ENCODE measurements around the gene ENO3. TPM values are rescaled to one million over a fixed set of nuclear protein-coding genes. Genes with fewer than 3 reads are reported as not detected.

Gene ENO3
- total and polyA plus RNA-seq, 5 experiments from 2014 or later = 1.5 to 36.7 (median 3.0) TPM

- POLR2A ChIA-PET = interaction anchor here (0.6 to 25.2 kb wide), 8 partner anchors 11 to 802 kb away, joined by 3 to 635 read pairs (median 4); partner anchors contain the start of genes INCA1, KIF1C and SPAG7
- H3K9me3 Mint-ChIP-seq = no peaks in the 10 kb centered on the region
- no peaks in the 10 kb centered on the region for H3K27me3 Mint-ChIP-seq
- peak overlapping the region; percentile 68 to 99 (median 92) for H3K27ac Mint-ChIP-seq
- peaks cover 11 to 54% (median 32%) of the 10 kb centered on the region in 3 donors for H3K36me3 Mint-ChIP-seq
- DNase-seq (peak in 7 of 10 donors; percentile 27 to 78 (median 45)), ATAC-seq (peak in 1 of 2 donors; percentile 15)
- H3K4me3 Mint-ChIP-seq = peak overlapping the region; percentile 86 to 100 (median 96)
- peaks cover 48 to 75% (median 63%) of the 10 kb centered on the region in 4 donors for H3K4me1 Mint-ChIP-seq
These were observed 5.6 kb upstream of the ENO3 start for GRCh38 chr17:4945176-4945943.

DNA sequence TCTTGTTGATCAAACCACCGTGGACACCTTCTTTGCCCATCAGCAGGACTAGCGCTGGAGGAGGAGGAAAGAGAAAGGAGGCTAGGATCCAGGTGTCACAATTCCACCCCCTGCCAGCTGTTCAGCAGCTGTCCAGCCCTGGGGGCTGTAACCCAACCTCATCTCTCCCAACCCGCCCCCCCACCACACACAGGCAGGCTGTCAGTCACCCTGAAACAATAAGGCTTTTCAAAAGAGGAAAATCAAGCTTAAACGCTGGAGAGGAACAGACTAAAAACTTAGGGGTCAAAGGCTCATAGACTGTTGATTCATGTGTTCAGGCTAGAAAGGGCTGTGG is 5.0 kb upstream of the ENO3 start:
- Mint-ChIP-seq H3K9me3 (no peaks in the 10 kb centered on the region), H3K27me3 (no peaks in the 10 kb centered on the region), H3K4me1 (peaks cover 52 to 75% (median 66%) of the 10 kb centered on the region in 4 donors), H3K4me3 (peak overlapping the region; percentile 91 to 100 (median 98)), H3K27ac (peak overlapping the region in 9 of 10 donors; percentile 81 to 100 (median 96)), H3K36me3 (peaks cover 11 to 54% (median 32%) of the 10 kb centered on the region in 3 donors)
- DNase-seq (no peak), ATAC-seq (no peak)
- POLR2A ChIA-PET = interaction anchor here (0.6 to 25.2 kb wide), 9 partner anchors 11 to 802 kb away, joined by 3 to 635 read pairs (median 4); partner anchors contain the start of genes CAMTA2, INCA1, KIF1C and SPAG7

DNA sequence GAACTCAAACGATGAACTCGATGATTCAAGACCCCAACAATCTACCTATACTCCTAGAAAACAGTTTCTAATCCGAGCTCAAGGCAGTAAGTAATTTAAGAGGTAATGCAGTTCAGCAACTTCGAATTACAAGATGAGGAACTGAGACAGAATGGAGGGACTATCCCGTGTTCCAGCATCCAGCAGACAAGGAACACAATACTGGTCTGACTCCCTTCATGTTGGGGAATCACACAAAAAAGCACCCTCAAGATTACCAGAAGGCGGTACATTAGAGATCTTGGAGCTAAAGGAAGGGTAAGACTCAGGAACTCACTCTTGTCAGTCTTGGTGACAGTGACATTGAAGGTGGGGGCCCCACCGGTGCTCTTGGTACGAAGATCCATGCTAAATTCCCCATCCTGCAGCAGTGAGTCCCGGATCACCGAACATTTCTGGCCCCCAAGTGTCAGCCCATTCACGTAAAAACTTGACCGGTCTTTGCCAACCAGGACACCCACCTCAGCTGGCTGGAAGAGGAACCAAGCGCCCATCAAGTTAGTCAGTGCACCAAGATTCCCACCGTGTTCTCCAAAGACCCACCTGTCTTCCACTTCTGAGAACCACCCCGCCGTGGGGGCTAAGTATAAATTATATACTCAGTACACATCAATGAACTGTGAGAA is 4.5 kb upstream of the ENO3 start:
- Mint-ChIP-seq H3K27me3 (no peaks in the 10 kb centered on the region), H3K4me3 (peak overlapping the region; percentile 91 to 100 (median 98)), H3K27ac (peak overlapping the region; percentile 82 to 100 (median 96)), H3K4me1 (peaks cover 51 to 74% (median 66%) of the 10 kb centered on the region in 4 donors), H3K36me3 (peaks cover 11 to 52% (median 32%) of the 10 kb centered on the region in 3 donors), H3K9me3 (no peaks in the 10 kb centered on the region)
- DNase-seq (no peak), ATAC-seq (no peak)
- POLR2A ChIA-PET = interaction anchor here (0.6 to 25.2 kb wide), 12 partner anchors 8 to 804 kb away, joined by 3 to 635 read pairs (median 6); partner anchors contain the start of genes C17orf107, CAMTA2, CYB5D2 and INCA1

DNA sequence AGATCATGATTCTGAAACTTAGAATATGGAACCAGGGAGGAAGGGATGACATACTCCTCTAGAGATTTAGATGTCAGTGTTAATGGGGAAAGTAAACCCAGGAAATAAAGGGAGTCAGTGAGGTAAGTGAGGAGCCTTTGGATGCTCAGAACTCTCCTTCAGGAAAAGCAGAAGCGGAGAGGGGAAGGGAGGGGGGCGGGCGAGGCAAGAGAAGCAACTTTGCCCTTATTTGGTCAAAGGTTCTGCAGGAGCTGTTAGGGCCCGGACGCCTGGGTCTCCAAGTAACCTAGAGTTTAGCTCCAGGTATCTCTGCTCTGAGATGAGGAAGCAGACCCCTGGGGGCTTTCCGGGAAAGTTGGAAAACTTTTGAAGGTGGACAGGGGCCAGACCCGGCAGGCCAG is 3.9 kb upstream of the ENO3 start:
- Mint-ChIP-seq H3K9me3 (no peaks in the 10 kb centered on the region), H3K36me3 (peaks cover 11 to 46% (median 28%) of the 10 kb centered on the region in 3 donors), H3K27ac (peak overlapping the region; percentile 82 to 100 (median 96)), H3K27me3 (no peaks in the 10 kb centered on the region), H3K4me1 (peaks cover 45 to 69% (median 61%) of the 10 kb centered on the region in 4 donors), H3K4me3 (peak overlapping the region; percentile 91 to 100 (median 98))
- DNase-seq (peak in 1 of 10 donors; percentile 24), ATAC-seq (no peak)
- POLR2A ChIA-PET = interaction anchor here (0.5 to 25.2 kb wide), 17 partner anchors 8 to 804 kb away, joined by 3 to 635 read pairs (median 7); partner anchors contain the start of genes C17orf107, CAMTA2, CYB5D2 and DERL2

GRCh38 chr17:4947411-4948165 is 3.3 kb upstream of the ENO3 start:
- Mint-ChIP-seq H3K27ac (peak overlapping the region; percentile 91 to 100 (median 96)), H3K4me1 (peaks cover 44 to 63% (median 55%) of the 10 kb centered on the region in 4 donors), H3K9me3 (no peaks in the 10 kb centered on the region), H3K27me3 (no peaks in the 10 kb centered on the region), H3K4me3 (peak overlapping the region; percentile 91 to 100 (median 98)), H3K36me3 (peaks cover 11 to 41% (median 27%) of the 10 kb centered on the region in 3 donors)
- ATAC-seq = peak; percentile 23 to 29
- peak; percentile 41 to 80 (median 65) for DNase-seq
- POLR2A ChIA-PET = interaction anchor here (0.5 to 25.2 kb wide), 20 partner anchors 9 to 805 kb away, joined by 3 to 635 read pairs (median 8); partner anchors contain the start of genes ARRB2, C17orf107, CYB5D2 and DERL2

DNA sequence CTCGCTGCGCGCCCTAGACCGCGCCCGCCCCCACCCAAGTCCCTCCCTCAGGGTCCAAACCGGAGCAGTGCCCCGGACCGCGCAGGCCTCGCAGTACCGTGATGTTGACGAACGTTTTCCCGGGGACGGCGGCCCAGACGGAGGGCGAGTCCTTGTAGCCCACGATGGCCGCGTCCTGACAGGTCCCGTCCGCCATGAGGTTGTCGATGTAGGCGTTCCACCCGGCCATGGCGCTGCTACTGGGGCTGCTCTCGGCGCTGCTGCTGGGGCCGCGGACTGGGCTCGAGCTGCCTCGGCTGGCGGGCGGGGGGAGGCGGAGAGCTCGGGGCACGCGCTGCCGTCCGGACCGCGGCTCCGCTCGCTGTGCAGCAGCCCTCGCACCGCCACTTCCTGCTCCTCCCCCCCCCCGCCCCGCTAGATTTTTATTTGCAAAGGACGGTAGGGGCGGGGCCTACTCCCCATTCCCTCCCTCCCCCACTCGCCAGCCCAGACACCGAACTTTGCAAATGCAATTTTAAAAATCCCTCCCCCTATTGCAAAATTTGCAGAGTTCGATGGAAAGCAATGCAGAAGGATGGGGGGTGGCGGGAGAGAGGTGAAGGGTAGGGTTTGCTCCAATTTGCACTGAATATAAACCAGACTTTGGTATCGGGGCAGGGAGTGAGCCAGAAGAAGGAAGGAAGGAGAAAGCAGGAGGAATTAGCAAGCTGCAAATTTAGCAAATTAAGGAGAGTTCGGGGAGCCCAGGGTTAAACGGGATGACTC is 2.6 kb upstream of the ENO3 start, which contains the start of gene PFN1:
Gene PFN1, minus strand, starts transcription at position 365 of the 765 bp plus-strand sequence. Its CDS starts 136 bp downstream, at position 229.
- peaks cover 11 to 33% (median 24%) of the 10 kb centered on the region in 3 donors for H3K36me3 Mint-ChIP-seq

DNA sequence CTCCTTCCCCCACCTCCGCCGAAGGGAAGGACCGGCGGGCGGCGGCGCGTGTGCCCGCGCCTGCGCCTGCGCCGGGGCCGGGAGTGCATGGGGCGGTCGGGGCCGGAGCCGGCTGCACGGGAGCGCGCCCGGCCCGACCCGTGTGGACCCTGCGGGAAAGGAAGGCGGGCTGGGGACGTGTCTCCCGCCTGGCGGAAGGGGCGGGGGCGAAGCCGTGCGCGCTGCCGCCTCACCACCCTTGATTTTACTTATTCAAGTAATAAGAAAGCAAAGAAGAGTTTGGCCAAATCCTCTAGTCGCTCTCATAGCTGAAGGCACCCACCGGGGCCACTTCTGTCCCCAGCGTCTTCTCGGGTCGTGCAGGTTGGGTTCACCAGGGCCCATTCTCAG is 2.0 kb upstream of the ENO3 start:
- peak; percentile 41 to 47 for ATAC-seq
- peaks cover 37 to 49% (median 43%) of the 10 kb centered on the region in 4 donors for H3K4me1 Mint-ChIP-seq
- peak in 8 of 10 donors; percentile 58 to 85 (median 67) for DNase-seq
- H3K27me3 Mint-ChIP-seq = no peaks in the 10 kb centered on the region
- peak overlapping the region; percentile 91 to 100 (median 98) for H3K4me3 Mint-ChIP-seq
- peaks cover 11 to 30% (median 24%) of the 10 kb centered on the region in 3 donors for H3K36me3 Mint-ChIP-seq
- H3K27ac Mint-ChIP-seq = peak overlapping the region; percentile 77 to 100 (median 95)
- POLR2A ChIA-PET = interaction anchor here (0.6 to 25.2 kb wide), 21 partner anchors 9 to 806 kb away, joined by 3 to 635 read pairs (median 8); partner anchors contain the start of genes ARRB2, C17orf107, INCA1 and KIF1C
- H3K9me3 Mint-ChIP-seq = no peaks in the 10 kb centered on the region

More for the DNA sequence above, 2.6 kb upstream of the ENO3 start, which contains the start of gene PFN1:
- Mint-ChIP-seq H3K27ac (peak within 1 kb of the TSS; percentile 92 to 100 (median 96)), H3K27me3 (no peaks in the 10 kb centered on the region), H3K9me3 (no peaks in the 10 kb centered on the region), H3K4me3 (peak within 1 kb of the TSS; percentile 91 to 100 (median 98)), H3K4me1 (peaks cover 39 to 55% (median 48%) of the 10 kb centered on the region in 4 donors)
- ATAC-seq = peak; percentile 31 to 62
- peak; percentile 79 to 95 (median 86) for DNase-seq
- POLR2A ChIA-PET = interaction anchor here (0.6 to 25.2 kb wide), 22 partner anchors 9 to 806 kb away, joined by 3 to 635 read pairs (median 7); partner anchors contain the start of genes ARRB2, C17orf107, CYB5D2 and INCA1

- POLR2A ChIA-PET = interaction anchor here (0.6 to 25.2 kb wide), 16 partner anchors 8 to 239 kb away, joined by 3 to 635 read pairs (median 9); partner anchors contain the start of genes ARRB2, C17orf107, INCA1 and KIF1C
- peaks cover 31 to 44% (median 38%) of the 10 kb centered on the region in 4 donors for H3K4me1 Mint-ChIP-seq
These were observed 1.4 kb upstream of the ENO3 start for GRCh38 chr17:4949321-4950074.

GRCh38 chr17:4950075-4950745 is 709 bp upstream of the ENO3 start:
- peak overlapping the region in 9 of 10 donors; percentile 79 to 94 (median 82) for H3K27ac Mint-ChIP-seq
- peaks cover 11 to 22% (median 19%) of the 10 kb centered on the region in 3 donors for H3K36me3 Mint-ChIP-seq
- POLR2A ChIA-PET = interaction anchor here (1.3 to 25.2 kb wide), 5 partner anchors 12 to 99 kb away, joined by 3 to 635 read pairs (median 13); partner anchors contain the start of genes RNF167, SLC25A11 and SPAG7
- no peaks in the 10 kb centered on the region for H3K9me3 Mint-ChIP-seq
- H3K27me3 Mint-ChIP-seq = no peaks in the 10 kb centered on the region
- ATAC-seq (peak in 1 of 2 donors; percentile 4), DNase-seq (peak in 4 of 10 donors; percentile 32 to 46 (median 41))
- H3K4me3 Mint-ChIP-seq = peak overlapping the region; percentile 61 to 91 (median 82)
- peaks cover 24 to 37% (median 30%) of the 10 kb centered on the region in 4 donors for H3K4me1 Mint-ChIP-seq

More at GRCh38 chr17:4949321-4950074, 1.4 kb upstream of the ENO3 start:
- Mint-ChIP-seq H3K9me3 (no peaks in the 10 kb centered on the region), H3K36me3 (peaks cover 11 to 25% (median 24%) of the 10 kb centered on the region in 3 donors), H3K27ac (peak overlapping the region; percentile 77 to 94 (median 92)), H3K4me3 (peak overlapping the region; percentile 81 to 100 (median 96)), H3K27me3 (no peaks in the 10 kb centered on the region)
- DNase-seq (peak; percentile 47 to 88 (median 72)), ATAC-seq (peak; percentile 46 to 56)

Data from naive thymus-derived CD8-positive, alpha-beta T cell (primary cell).